ENCODE results near the gene CHCT1. TPM values are rescaled to one million over a fixed set of nuclear protein-coding genes. Genes with fewer than 3 reads are reported as not detected.

The CHCT1 gene
- total RNA-seq, 1 donor from 2014 or later = not detected

- intact Hi-C loops (cut with DNase I) = no loop called here
- Histone ChIP-seq H3K4me1 (peaks cover 22% of the 10 kb centered on the region), H3K36me3 (peaks cover 37% of the 10 kb centered on the region), H3K4me3 (no peak overlapping the region), H3K27ac (no peak overlapping the region), H3K9me3 (no peaks in the 10 kb centered on the region), H3K27me3 (no peaks in the 10 kb centered on the region)
- DNase-seq (no peak), ATAC-seq (no peak)
- no peak for TF ChIP-seq CTCF (IDR thresholded peaks at IDR 0.05)
Measured at GRCh38 chr17:60472449-60472848, 50.2 kb downstream of the CHCT1 start.

- peaks cover 47% of the 10 kb centered on the region for H3K36me3 ChIP-seq
- H3K27ac ChIP-seq = no peak overlapping the region
- DNase-seq = no peak
- TF ChIP-seq CTCF (IDR thresholded peaks at IDR 0.05) = no peak
- H3K4me3 ChIP-seq = no peak overlapping the region
- ATAC-seq = no peak
- peaks cover 14% of the 10 kb centered on the region for H3K4me1 ChIP-seq
- H3K9me3 ChIP-seq = no peaks in the 10 kb centered on the region
- intact Hi-C loops (cut with DNase I) = no loop called here
- no peaks in the 10 kb centered on the region for H3K27me3 ChIP-seq
Measured at GRCh38 chr17:60473788-60474187, 51.5 kb downstream of the CHCT1 start.

Other genes starting within 250 kb of the CHCT1 start
- gene USP32, start 30.4 kb upstream of the CHCT1 start, total RNA-seq = 72.4 TPM
- gene APPBP2, start 103.8 kb downstream of the CHCT1 start, total RNA-seq = 43.6 TPM
- 22.3 TPM for gene PPM1D, start 177.7 kb downstream of the CHCT1 start, total RNA-seq